ENCODE data around the gene ENGASE. TPM values are rescaled to one million over a fixed set of nuclear protein-coding genes. Genes with fewer than 3 reads are reported as not detected.

ENGASE gene
- total RNA-seq, 1 donor from 2014 or later = 11.5 TPM

DNA sequence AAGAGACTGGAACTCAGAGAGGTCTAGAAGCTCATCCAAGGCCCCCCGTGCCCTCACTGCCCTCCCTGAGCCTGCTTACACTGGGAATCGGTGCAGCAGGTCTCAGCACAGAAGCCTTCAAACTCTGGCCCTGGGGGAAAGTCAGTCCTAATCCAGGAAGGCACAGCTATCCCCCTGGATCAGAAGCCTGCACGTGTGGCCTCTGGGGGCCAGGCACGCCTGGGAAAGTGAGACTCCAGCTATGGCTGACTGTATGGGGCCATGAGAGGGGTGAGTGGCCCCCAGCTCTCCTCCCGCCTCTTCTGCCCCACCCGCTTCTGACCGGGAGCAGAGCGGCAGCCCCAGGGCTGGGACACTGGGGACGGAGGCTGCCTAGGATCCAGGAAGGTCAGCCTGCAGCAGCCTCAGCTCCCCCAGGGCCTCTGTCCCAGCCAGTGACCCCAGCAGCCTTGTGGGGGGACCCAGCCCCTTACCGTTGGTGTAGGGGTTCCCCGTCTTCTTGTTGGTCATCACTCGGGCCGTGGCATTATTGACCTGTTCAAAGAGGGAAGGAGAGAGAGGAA lies 26.6 kb downstream of the ENGASE start:
- Mint-ChIP-seq H3K9me3 (ENCODE audit: unreplicated experiment) (no peaks in the 10 kb centered on the region), H3K4me1 (ENCODE audit: low read depth, unreplicated experiment) (no peaks in the 10 kb centered on the region), H3K27me3 (ENCODE audit: low read depth, unreplicated experiment) (peaks cover 41% of the 10 kb centered on the region), H3K36me3 (ENCODE audit: low read depth, unreplicated experiment) (no peaks in the 10 kb centered on the region), H3K27ac (ENCODE audit: unreplicated experiment) (no peak overlapping the region), H3K4me3 (ENCODE audit: unreplicated experiment) (no peak overlapping the region)
- no peaks in the 10 kb centered on the region for H3K36me3 ChIP-seq (ENCODE audit: insufficient read depth, low read length)
- no peaks in the 10 kb centered on the region for H4K20me1 ChIP-seq (ENCODE audit: insufficient read depth, low read length)
- no peak overlapping the region for H3K4me3 ChIP-seq (ENCODE audit: insufficient read depth, low read depth, low read length)
- no peaks in the 10 kb centered on the region for H3K4me1 ChIP-seq (ENCODE audit: insufficient read depth, low read length)
- no peaks in the 10 kb centered on the region for H3K9me3 ChIP-seq (ENCODE audit: insufficient read depth, low read depth, low read length)
- no peak overlapping the region for H2AFZ ChIP-seq (ENCODE audit: low read depth, low read length)
- H3K79me2 ChIP-seq (ENCODE audit: insufficient read depth, low read length) = no peaks in the 10 kb centered on the region
- FAIRE-seq = no peak
- H3K27ac ChIP-seq (ENCODE audit: low read depth, low read length) = no peak overlapping the region
- H3K9ac ChIP-seq (ENCODE audit: low read length) = no peak overlapping the region
- no peak for DNase-seq (ENCODE audit: low read depth)
- H3K27me3 ChIP-seq (ENCODE audit: insufficient read depth, low read length) = peaks cover 17% of the 10 kb centered on the region
- TF ChIP-seq, protein P1, sequence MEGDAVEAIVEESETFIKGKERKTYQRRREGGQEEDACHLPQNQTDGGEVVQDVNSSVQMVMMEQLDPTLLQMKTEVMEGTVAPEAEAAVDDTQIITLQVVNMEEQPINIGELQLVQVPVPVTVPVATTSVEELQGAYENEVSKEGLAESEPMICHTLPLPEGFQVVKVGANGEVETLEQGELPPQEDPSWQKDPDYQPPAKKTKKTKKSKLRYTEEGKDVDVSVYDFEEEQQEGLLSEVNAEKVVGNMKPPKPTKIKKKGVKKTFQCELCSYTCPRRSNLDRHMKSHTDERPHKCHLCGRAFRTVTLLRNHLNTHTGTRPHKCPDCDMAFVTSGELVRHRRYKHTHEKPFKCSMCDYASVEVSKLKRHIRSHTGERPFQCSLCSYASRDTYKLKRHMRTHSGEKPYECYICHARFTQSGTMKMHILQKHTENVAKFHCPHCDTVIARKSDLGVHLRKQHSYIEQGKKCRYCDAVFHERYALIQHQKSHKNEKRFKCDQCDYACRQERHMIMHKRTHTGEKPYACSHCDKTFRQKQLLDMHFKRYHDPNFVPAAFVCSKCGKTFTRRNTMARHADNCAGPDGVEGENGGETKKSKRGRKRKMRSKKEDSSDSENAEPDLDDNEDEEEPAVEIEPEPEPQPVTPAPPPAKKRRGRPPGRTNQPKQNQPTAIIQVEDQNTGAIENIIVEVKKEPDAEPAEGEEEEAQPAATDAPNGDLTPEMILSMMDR (IDR thresholded peaks at IDR 0.05; ENCODE audit: insufficient read depth, low read depth, low read length) = no peak
- no peak for TF ChIP-seq EZH2 (IDR thresholded peaks at IDR 0.05; ENCODE audit: insufficient read depth, low read length)
- no peak overlapping the region for H3K4me2 ChIP-seq (ENCODE audit: low read length)

DNA sequence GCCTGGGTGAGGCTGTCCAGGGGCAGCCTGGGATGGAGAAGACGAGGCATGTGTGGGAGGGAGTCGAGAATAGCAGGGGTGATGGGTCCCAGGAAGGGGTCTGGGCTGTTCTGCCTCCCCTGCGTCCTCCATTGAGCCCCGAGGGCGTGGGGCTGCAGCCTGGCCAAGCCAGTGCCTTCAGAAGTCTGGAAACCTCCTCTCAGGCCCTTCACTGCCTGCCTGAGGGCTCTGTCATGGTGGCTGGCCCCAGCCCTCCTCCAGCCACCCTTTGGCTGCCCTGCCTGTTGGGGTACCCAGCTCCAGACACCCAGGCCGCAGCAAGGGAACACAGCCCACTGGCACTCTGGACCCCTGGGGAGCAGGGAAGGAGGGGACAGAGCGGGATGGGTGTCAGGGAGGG lies 27.6 kb downstream of the ENGASE start:
- no peak for FAIRE-seq

More for the DNA sequence above, 27.6 kb downstream of the ENGASE start:
- H3K4me2 ChIP-seq (ENCODE audit: low read length) = no peak overlapping the region
- H3K79me2 ChIP-seq (ENCODE audit: insufficient read depth, low read length) = no peaks in the 10 kb centered on the region
- H3K27ac ChIP-seq (ENCODE audit: low read depth, low read length) = no peak overlapping the region
- H3K9me3 Mint-ChIP-seq (ENCODE audit: unreplicated experiment) = no peaks in the 10 kb centered on the region
- peaks cover 17% of the 10 kb centered on the region for H3K27me3 ChIP-seq (ENCODE audit: insufficient read depth, low read length)
- H3K27ac Mint-ChIP-seq (ENCODE audit: unreplicated experiment) = no peak overlapping the region
- no peak overlapping the region for H3K4me3 Mint-ChIP-seq (ENCODE audit: unreplicated experiment)
- no peak overlapping the region for H3K4me3 ChIP-seq (ENCODE audit: insufficient read depth, low read depth, low read length)
- H3K4me1 Mint-ChIP-seq (ENCODE audit: low read depth, unreplicated experiment) = no peaks in the 10 kb centered on the region
- H3K4me1 ChIP-seq (ENCODE audit: insufficient read depth, low read length) = no peaks in the 10 kb centered on the region
- TF ChIP-seq, protein P1 (IDR thresholded peaks at IDR 0.05; ENCODE audit: insufficient read depth, low read depth, low read length) = no peak
- no peak for TF ChIP-seq EZH2 (IDR thresholded peaks at IDR 0.05; ENCODE audit: insufficient read depth, low read length)
- no peak for DNase-seq (ENCODE audit: low read depth)
- H3K9me3 ChIP-seq (ENCODE audit: insufficient read depth, low read depth, low read length) = no peaks in the 10 kb centered on the region
- H3K9ac ChIP-seq (ENCODE audit: low read length) = no peak overlapping the region
- no peaks in the 10 kb centered on the region for H3K36me3 ChIP-seq (ENCODE audit: insufficient read depth, low read length)
- H4K20me1 ChIP-seq (ENCODE audit: insufficient read depth, low read length) = no peaks in the 10 kb centered on the region
- no peaks in the 10 kb centered on the region for H3K36me3 Mint-ChIP-seq (ENCODE audit: low read depth, unreplicated experiment)
- no peak overlapping the region for H2AFZ ChIP-seq (ENCODE audit: low read depth, low read length)
- peaks cover 41% of the 10 kb centered on the region for H3K27me3 Mint-ChIP-seq (ENCODE audit: low read depth, unreplicated experiment)
